GM13977 (cell line): ENCODE data around the gene ELAVL4.

Experiments
- DNase-seq: peaks from one replicate; pipeline ENCODE4 v3.0.0; 2012; ENCODE audit warnings: low spot score
- in situ Hi-C: fragments of 300-500 bp; cut with MboI; formaldehyde crosslinking; loops from one replicate; pipeline ENCODE4 v1.12.0; 2022; ENCODE audit warnings: low sequenced_read_pairs, low pct_unique_long_range_greater_than_20kb, mixed read lengths, inconsistent platforms; ENCODE audit not compliant: unreplicated experiment
- TF ChIP-seq, protein P1 (sequence below): IDR thresholded peaks from 2 replicates; pipeline ENCODE4 v1.5.1; 2012; ENCODE audit warnings: mild to moderate bottlenecking, control low read depth; ENCODE audit not compliant: insufficient read depth; ENCODE audit errors: extremely low read depth, missing control alignments

ELAVL4 gene

DNA sequence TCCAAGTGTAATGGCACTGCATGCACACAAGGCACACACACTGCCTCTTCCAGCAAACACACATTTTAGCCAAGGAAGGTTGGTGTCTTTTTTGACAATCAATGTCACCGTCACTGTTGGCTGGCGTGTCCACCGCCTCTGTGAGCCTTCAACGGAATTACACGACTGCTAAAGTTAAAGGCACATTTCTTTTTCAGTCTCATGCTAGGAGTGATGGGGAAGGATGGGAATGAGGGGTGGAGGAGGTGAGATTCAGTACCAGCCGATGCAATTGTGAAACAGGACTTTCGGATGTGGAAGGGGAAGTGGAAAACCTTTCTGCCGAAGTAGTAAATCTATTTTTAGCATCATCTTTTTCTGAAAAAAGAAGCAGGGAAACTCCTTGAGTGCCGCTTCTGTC is 1.4 kb downstream of the ELAVL4 start:
- TF ChIP-seq, protein P1, sequence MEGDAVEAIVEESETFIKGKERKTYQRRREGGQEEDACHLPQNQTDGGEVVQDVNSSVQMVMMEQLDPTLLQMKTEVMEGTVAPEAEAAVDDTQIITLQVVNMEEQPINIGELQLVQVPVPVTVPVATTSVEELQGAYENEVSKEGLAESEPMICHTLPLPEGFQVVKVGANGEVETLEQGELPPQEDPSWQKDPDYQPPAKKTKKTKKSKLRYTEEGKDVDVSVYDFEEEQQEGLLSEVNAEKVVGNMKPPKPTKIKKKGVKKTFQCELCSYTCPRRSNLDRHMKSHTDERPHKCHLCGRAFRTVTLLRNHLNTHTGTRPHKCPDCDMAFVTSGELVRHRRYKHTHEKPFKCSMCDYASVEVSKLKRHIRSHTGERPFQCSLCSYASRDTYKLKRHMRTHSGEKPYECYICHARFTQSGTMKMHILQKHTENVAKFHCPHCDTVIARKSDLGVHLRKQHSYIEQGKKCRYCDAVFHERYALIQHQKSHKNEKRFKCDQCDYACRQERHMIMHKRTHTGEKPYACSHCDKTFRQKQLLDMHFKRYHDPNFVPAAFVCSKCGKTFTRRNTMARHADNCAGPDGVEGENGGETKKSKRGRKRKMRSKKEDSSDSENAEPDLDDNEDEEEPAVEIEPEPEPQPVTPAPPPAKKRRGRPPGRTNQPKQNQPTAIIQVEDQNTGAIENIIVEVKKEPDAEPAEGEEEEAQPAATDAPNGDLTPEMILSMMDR = no peak
- in situ Hi-C loops = no loop called here
- DNase-seq = no peak

DNA sequence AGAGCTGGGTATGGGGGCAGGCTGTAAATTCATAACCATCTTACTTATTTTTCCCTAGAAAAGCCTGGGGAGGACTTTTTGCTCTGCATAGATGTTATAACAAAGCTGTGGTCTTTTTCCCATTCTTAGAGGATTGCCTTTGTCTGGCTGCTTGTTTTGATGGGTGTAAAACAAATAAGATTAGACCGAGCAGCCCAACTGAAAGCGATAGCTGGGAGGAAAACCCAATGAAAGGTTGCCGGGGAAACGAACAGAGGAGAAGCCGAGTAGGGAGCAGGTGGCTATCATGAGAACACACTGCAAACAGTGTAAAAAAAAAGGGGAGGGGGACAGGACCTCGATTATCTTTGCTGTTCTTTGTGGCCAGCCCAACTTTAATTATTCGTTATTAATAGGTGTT is 1.9 kb downstream of the ELAVL4 start:
- DNase-seq = no peak
- TF ChIP-seq, protein P1 = no peak
- in situ Hi-C loops = no loop called here

DNA sequence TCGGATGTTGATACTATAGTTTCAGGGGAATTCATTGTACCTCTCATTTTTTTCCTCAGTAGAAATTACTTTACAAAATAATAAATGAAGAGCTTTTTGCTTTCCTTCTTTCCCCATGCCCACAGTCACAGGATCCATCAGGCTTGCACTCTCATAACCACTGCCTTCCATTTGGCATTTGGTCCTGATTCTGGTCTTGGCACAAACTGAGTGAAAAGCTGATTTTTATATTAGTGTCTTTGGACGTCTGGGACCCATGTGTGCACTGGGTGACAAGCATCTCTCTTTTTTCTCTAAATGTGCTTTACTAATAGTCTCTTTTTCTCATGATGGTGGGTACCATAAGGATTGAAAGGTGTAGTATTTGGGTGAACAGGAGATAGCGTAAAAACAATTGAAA is 2.8 kb downstream of the ELAVL4 start:
- DNase-seq = no peak
- TF ChIP-seq, protein P1 = no peak
- in situ Hi-C loops = no loop called here

DNA sequence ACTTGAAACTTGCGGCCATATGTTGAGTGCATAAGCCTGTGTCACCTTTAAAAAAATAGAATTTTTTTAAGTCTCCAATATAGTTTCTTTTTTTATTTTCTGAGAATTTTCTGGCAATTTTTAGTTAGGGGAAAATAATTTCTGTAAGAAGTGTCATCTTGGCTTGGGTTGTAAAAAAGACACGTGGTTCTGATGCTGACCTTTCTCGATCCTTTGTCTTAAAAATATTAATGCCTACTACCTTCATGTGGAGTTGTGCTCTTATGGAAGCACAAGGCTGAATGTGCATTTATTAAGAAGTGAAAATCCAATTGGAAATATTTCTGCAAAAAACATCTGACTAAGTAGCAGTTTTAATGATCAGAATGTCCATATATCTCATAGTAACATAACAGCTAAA is 3.5 kb downstream of the ELAVL4 start:
- TF ChIP-seq, protein P1 = no peak
- no peak for DNase-seq
- in situ Hi-C loops = no loop called here

DNA sequence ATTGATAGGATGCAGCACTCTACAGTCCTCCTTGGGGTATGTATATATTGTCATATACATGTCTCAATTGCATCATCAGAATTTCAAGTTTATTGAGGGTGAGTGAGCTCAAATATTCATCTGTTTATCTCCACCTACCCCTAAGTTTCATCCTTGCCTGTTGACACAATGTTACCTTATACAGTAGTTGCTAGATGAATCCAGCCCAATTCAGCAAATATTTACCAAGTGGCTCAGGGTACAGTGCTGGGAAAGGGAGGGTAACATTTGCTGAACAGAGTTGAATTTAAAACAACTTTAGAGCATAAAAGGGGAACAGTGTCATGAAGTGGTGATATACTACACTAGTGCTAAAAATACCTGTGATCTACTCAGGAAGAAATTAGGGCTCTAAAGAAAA is 14.4 kb downstream of the ELAVL4 start:
- in situ Hi-C loops = no loop called here
- TF ChIP-seq, protein P1 = no peak
- DNase-seq = no peak

DNA sequence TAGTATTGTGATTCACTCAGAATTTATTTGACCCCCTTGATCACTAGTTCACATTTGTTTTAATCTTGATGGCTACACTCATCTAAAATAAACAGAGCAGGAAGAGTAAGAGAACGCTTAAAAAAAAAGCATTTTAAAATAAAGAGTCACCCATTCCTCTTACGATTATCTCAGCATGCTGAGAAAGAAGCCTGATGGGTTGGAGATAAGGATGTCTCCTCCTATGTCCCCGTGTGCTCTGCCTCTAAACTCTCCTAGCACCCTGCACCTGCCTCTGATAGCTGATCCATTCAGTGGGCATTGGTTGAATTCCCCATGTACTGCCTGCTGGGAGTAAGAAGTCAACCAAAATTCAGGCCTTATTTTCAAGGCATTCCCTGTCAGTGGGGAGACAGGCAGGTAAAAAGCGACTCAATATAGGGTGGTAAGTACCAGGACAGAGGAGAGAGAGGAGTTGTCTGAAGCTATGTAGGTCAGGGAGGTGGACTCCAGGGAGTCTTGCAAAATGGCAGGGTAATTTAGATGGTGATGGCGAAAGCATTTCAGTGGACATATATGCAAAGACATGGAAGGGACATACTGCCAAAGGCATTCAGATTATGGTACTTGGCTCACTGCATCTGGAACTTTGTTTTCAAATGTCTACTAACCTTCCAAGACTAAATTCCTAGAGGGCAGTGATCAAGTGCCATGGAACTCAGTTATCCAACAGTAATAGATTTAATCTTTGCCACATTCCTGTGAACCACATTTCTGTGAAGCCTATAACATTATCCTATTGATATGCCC is 18.4 kb downstream of the ELAVL4 start:
- no peak for DNase-seq
- TF ChIP-seq, protein P1 = no peak
- in situ Hi-C loops = no loop called here
